Measurements from ENCODE around the gene SCCPDH.

DNA sequence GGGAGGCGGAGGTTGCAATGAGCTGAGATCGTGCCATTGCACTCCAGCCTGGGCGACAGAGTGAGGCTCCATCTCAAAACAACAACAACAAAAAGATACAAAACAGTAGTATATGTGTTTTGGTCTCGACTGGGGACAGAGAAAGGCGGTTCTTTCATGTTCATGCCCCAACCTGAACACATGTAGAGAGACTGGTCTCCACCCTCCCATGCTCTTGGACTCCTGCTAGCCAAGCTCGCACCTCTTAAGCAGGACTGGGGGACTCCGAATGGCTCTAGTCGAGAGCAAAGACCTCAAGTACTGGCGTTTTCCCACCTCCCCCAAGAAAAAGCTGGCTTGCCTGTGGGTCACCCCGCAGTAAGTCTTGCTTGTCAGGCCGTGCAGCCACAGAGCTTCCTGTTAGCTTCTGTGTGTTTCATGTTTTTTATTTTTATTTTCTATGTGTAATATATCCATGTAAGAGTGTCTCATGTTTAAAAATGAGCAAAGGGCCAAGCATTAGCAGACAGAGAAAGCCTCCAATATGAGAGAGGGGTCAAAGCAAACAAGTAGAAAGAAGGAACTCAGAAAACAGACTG is 91.6 kb downstream of the SCCPDH start:
- no peak for TF ChIP-seq EP300 (IDR thresholded peaks at IDR 0.05)
- TF ChIP-seq ZFP36 (IDR thresholded peaks at IDR 0.05; ENCODE audit: borderline replicate concordance, partially characterized antibody), result no peak
- TF ChIP-seq, protein P1, sequence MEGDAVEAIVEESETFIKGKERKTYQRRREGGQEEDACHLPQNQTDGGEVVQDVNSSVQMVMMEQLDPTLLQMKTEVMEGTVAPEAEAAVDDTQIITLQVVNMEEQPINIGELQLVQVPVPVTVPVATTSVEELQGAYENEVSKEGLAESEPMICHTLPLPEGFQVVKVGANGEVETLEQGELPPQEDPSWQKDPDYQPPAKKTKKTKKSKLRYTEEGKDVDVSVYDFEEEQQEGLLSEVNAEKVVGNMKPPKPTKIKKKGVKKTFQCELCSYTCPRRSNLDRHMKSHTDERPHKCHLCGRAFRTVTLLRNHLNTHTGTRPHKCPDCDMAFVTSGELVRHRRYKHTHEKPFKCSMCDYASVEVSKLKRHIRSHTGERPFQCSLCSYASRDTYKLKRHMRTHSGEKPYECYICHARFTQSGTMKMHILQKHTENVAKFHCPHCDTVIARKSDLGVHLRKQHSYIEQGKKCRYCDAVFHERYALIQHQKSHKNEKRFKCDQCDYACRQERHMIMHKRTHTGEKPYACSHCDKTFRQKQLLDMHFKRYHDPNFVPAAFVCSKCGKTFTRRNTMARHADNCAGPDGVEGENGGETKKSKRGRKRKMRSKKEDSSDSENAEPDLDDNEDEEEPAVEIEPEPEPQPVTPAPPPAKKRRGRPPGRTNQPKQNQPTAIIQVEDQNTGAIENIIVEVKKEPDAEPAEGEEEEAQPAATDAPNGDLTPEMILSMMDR (IDR thresholded peaks at IDR 0.05), result no peak
- TF ChIP-seq EHF (CRISPR knock-in tag; IDR thresholded peaks at IDR 0.05), result no peak
- no peak for TF ChIP-seq CEBPB (IDR thresholded peaks at IDR 0.05)
- no peak for TF ChIP-seq POLR2A (IDR thresholded peaks at IDR 0.05; ENCODE audit: low read length)
- TF ChIP-seq, protein P2, sequence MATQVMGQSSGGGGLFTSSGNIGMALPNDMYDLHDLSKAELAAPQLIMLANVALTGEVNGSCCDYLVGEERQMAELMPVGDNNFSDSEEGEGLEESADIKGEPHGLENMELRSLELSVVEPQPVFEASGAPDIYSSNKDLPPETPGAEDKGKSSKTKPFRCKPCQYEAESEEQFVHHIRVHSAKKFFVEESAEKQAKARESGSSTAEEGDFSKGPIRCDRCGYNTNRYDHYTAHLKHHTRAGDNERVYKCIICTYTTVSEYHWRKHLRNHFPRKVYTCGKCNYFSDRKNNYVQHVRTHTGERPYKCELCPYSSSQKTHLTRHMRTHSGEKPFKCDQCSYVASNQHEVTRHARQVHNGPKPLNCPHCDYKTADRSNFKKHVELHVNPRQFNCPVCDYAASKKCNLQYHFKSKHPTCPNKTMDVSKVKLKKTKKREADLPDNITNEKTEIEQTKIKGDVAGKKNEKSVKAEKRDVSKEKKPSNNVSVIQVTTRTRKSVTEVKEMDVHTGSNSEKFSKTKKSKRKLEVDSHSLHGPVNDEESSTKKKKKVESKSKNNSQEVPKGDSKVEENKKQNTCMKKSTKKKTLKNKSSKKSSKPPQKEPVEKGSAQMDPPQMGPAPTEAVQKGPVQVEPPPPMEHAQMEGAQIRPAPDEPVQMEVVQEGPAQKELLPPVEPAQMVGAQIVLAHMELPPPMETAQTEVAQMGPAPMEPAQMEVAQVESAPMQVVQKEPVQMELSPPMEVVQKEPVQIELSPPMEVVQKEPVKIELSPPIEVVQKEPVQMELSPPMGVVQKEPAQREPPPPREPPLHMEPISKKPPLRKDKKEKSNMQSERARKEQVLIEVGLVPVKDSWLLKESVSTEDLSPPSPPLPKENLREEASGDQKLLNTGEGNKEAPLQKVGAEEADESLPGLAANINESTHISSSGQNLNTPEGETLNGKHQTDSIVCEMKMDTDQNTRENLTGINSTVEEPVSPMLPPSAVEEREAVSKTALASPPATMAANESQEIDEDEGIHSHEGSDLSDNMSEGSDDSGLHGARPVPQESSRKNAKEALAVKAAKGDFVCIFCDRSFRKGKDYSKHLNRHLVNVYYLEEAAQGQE (IDR thresholded peaks at IDR 0.05), result no peak
- no peak for TF ChIP-seq NR3C1 (IDR thresholded peaks at IDR 0.05)

Measured in A549 (cell line).